Type B pancreatic cell (in vitro differentiated cells): ENCODE results near the gene UBE2O. TPM values are rescaled to one million over a fixed set of nuclear protein-coding genes. Genes with fewer than 3 reads are reported as not detected.

Experiments used
- DNase-seq: peaks from one replicate; pipeline ENCODE4 v3.0.0; 2021; ENCODE audit warnings: mixed read lengths; ENCODE audit not compliant: unreplicated experiment; ENCODE audit errors: extremely low spot score
- H3K27ac Mint-ChIP-seq: 2 replicates; pipeline ENCODE4 v1.8.0; 2021; ENCODE audit warnings: mild to moderate bottlenecking, mixed read lengths
- H3K27me3 Mint-ChIP-seq: 2 replicates; pipeline ENCODE4 v1.8.0; 2021; ENCODE audit warnings: mixed read lengths
- H3K36me3 Mint-ChIP-seq: 2 replicates; pipeline ENCODE4 v1.8.0; 2021; ENCODE audit warnings: mixed read lengths
- H3K4me1 Mint-ChIP-seq: one replicate; pipeline ENCODE4 v1.8.0; 2021; ENCODE audit warnings: mixed read lengths; ENCODE audit not compliant: unreplicated experiment
- H3K4me3 Mint-ChIP-seq: 2 replicates; pipeline ENCODE4 v1.8.0; 2021; ENCODE audit warnings: mild to moderate bottlenecking, mixed read lengths
- H3K9me3 Mint-ChIP-seq: 2 replicates; pipeline ENCODE4 v1.8.0; 2021; ENCODE audit warnings: mixed read lengths
- total RNA-seq: library from RNA; stranded (reverse); gene quantifications from 2 replicates; pipeline ENCODE4 v1.2.1, GENCODE V29; 2021; ENCODE audit warnings: low replicate concordance
- TF ChIP-seq, protein P1 (sequence below): fragments of 200-600 bp; sonication (generic); conservative IDR thresholded peaks from 2 replicates; pipeline ENCODE4 v1.5.0; 2021; ENCODE audit warnings: antibody characterized with exemption, mild to moderate bottlenecking

UBE2O gene
- total RNA-seq, 1 donor from 2014 or later: 51.5 TPM

GRCh38 chr17:76341301-76341700 is 111.7 kb downstream of the UBE2O start:
- H3K9me3 Mint-ChIP-seq: no peaks in the 10 kb centered on the region
- peaks cover 3% of the 10 kb centered on the region for H3K4me1 Mint-ChIP-seq
- H3K4me3 Mint-ChIP-seq: no peak overlapping the region
- H3K27me3 Mint-ChIP-seq: no peaks in the 10 kb centered on the region
- TF ChIP-seq, protein P1, sequence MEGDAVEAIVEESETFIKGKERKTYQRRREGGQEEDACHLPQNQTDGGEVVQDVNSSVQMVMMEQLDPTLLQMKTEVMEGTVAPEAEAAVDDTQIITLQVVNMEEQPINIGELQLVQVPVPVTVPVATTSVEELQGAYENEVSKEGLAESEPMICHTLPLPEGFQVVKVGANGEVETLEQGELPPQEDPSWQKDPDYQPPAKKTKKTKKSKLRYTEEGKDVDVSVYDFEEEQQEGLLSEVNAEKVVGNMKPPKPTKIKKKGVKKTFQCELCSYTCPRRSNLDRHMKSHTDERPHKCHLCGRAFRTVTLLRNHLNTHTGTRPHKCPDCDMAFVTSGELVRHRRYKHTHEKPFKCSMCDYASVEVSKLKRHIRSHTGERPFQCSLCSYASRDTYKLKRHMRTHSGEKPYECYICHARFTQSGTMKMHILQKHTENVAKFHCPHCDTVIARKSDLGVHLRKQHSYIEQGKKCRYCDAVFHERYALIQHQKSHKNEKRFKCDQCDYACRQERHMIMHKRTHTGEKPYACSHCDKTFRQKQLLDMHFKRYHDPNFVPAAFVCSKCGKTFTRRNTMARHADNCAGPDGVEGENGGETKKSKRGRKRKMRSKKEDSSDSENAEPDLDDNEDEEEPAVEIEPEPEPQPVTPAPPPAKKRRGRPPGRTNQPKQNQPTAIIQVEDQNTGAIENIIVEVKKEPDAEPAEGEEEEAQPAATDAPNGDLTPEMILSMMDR: no peak
- DNase-seq: no peak
- H3K36me3 Mint-ChIP-seq: peaks cover 28% of the 10 kb centered on the region
- no peak overlapping the region for H3K27ac Mint-ChIP-seq

Other genes with a start within 250 kb of the UBE2O start
- gene RNF157, start 212.7 kb downstream of the UBE2O start, total RNA-seq: 5.4 and 27.0 TPM in 2 replicates
- gene UBALD2, start 187.8 kb downstream of the UBE2O start, total RNA-seq: 46.9 and 53.1 TPM in 2 replicates
- 3.9 and 11.7 TPM in 2 replicates for gene QRICH2, start 144.9 kb downstream of the UBE2O start, total RNA-seq
- gene PRPSAP1, start 99.2 kb downstream of the UBE2O start, total RNA-seq: 45.3 and 82.0 TPM in 2 replicates
- gene SPHK1, start 68.5 kb downstream of the UBE2O start, total RNA-seq: 4.3 and 26.8 TPM in 2 replicates
- not detected in 2 replicates for gene AANAT, start 14.5 kb upstream of the UBE2O start, total RNA-seq
- 12.3 and 17.2 TPM in 2 replicates for gene RHBDF2, start 48.3 kb upstream of the UBE2O start, total RNA-seq
- 2.5 and 10.0 TPM in 2 replicates for gene CYGB, start 84.6 kb upstream of the UBE2O start, total RNA-seq
- 0.33 and 3.3 TPM in 2 replicates for gene PRCD, start 86.9 kb upstream of the UBE2O start, total RNA-seq
- gene ST6GALNAC2, start 132.7 kb upstream of the UBE2O start, total RNA-seq: 4.3 and 10.4 TPM in 2 replicates
- gene ST6GALNAC1, start 190.6 kb upstream of the UBE2O start, total RNA-seq: 10.3 and 17.3 TPM in 2 replicates